ENCODE data around the gene CACHD1. TPM values are rescaled to one million over a fixed set of nuclear protein-coding genes. Genes with fewer than 3 reads are reported as not detected.

CACHD1 gene
- total and polyA plus RNA-seq, 9 of the 15 experiments (the other 6 are each of a cell fraction or from before 2014, with no cell fraction given), result 0.07 TPM; not detected in 8

- no peak for TF ChIP-seq KLF6 (CRISPR knock-in tag; IDR thresholded peaks at IDR 0.05; ENCODE audit: borderline replicate concordance)
- no peak for TF ChIP-seq ZNF24 (IDR thresholded peaks at IDR 0.05)
Measured at GRCh38 chr1:64650411-64650810, 180.5 kb downstream of the CACHD1 start (continued).

GRCh38 chr1:64651841-64652240, 181.9 kb downstream of the CACHD1 start:
- Histone ChIP-seq H3K36me3 (ENCODE audit: control insufficient read depth, insufficient read depth, low read length) (no peaks in the 10 kb centered on the region), H3K9me3 (replicated peaks; ENCODE audit: control insufficient read depth, insufficient read depth, low read depth, low read length) (no peaks in the 10 kb centered on the region), H3K9ac (ENCODE audit: insufficient read depth in 1 of 2, low read depth in 2 of 2, low read length in 2 of 2) (no peak overlapping the region), H3K27me3 (ENCODE audit: control insufficient read depth in 2 of 2, insufficient read depth in 2 of 2, low read length in 2 of 2) (peaks cover 0 to 6% of the 10 kb centered on the region in 2 experiments; a peak in 2 of 5 replicates), H3K79me2 (ENCODE audit: control insufficient read depth, insufficient read depth, low read length) (no peaks in the 10 kb centered on the region), H3K4me3 (no peak overlapping the region), H3K4me2 (ENCODE audit: insufficient read depth, low read length) (no peak overlapping the region), H3K9me1 (ENCODE audit: control insufficient read depth, insufficient read depth, low read length) (no peaks in the 10 kb centered on the region), H3K27ac (ENCODE audit: extremely low read depth, low read depth, low read length) (no peak overlapping the region), H3K4me1 (replicated peaks in 1 of 2; ENCODE audit: control insufficient read depth in 2 of 2, insufficient read depth in 2 of 2, low read length in 2 of 2) (no peaks in the 10 kb centered on the region), H4K20me1 (replicated peaks; ENCODE audit: control insufficient read depth, insufficient read depth, low read length) (no peaks in the 10 kb centered on the region), H2AFZ (ENCODE audit: low read depth, low read length) (no peak overlapping the region)
- DNase-seq (ENCODE audit: extremely low read depth in 1 of 4, low spot score in 3 of 4) (no peak), ATAC-seq (no peak), FAIRE-seq (no peak)
- ChIA-PET CTCF (ENCODE audit: low intra/inter-chr PET ratio) (no interaction called here), POLR2A (interaction anchor here (1.1 kb wide), 1 partner anchor 28 kb away, joined by 3 read pairs; no protein-coding TSS in a partner anchor)
- no TSS peak for BruUV-seq (replicated peaks)
- in situ Hi-C loops (cut with MboI), result no loop called here
- intact Hi-C loops (cut with micrococcal nuclease), result no loop called here
- WGBS (ENCODE audit: insufficient coverage, low coverage, missing lambda C conversion rate), result 4% methylated on average over 4 of the region's 4 CpGs
- TF ChIP-seq SRF (CRISPR knock-in tag; IDR thresholded peaks at IDR 0.05) (no peak), KDM1A (IDR thresholded peaks at IDR 0.05) (no peak), CTBP1 (IDR thresholded peaks at IDR 0.05; ENCODE audit: borderline replicate concordance) (no peak), ZNF395 (CRISPR knock-in tag; IDR thresholded peaks at IDR 0.05) (no peak), TRIM25 (IDR thresholded peaks at IDR 0.05; ENCODE audit: borderline replicate concordance) (no peak), ZBTB17 (CRISPR knock-in tag; IDR thresholded peaks at IDR 0.05) (no peak), CSDE1 (IDR thresholded peaks at IDR 0.05) (no peak), ZNF174 (CRISPR knock-in tag; IDR thresholded peaks at IDR 0.05) (no peak), ZNF407 (IDR thresholded peaks at IDR 0.05; ENCODE audit: low read depth) (no peak)

Data from K562 (cell line).